RPMI7951 (cell line): ENCODE data around the gene SLC38A4. TPM values are rescaled to one million over a fixed set of nuclear protein-coding genes. Genes with fewer than 3 reads are reported as not detected.
A peak's percentile ranks its signal among the peaks of the same experiment; 100 is the strongest.

Experiments used
- DNase-seq: peaks from one replicate; pipeline ENCODE4 v3.0.0-alpha.2; 2012; ENCODE audit warnings: low read depth
- total RNA-seq: library from RNA; depleted of rRNA; stranded (reverse); fragments of >200 nt; shearing (Covaris generic); gene quantifications from 2 replicates; pipeline ENCODE4 v1.2.3, GENCODE V29; 2014

The SLC38A4 gene
- total RNA-seq, 1 experiment from 2014 or later: 0.12 TPM

GRCh38 chr12:46814143-46814542 lies 11.7 kb downstream of the SLC38A4 start:
- DNase-seq: no peak

GRCh38 chr12:46811185-46811584 lies 14.6 kb downstream of the SLC38A4 start:
- DNase-seq: no peak

DNA sequence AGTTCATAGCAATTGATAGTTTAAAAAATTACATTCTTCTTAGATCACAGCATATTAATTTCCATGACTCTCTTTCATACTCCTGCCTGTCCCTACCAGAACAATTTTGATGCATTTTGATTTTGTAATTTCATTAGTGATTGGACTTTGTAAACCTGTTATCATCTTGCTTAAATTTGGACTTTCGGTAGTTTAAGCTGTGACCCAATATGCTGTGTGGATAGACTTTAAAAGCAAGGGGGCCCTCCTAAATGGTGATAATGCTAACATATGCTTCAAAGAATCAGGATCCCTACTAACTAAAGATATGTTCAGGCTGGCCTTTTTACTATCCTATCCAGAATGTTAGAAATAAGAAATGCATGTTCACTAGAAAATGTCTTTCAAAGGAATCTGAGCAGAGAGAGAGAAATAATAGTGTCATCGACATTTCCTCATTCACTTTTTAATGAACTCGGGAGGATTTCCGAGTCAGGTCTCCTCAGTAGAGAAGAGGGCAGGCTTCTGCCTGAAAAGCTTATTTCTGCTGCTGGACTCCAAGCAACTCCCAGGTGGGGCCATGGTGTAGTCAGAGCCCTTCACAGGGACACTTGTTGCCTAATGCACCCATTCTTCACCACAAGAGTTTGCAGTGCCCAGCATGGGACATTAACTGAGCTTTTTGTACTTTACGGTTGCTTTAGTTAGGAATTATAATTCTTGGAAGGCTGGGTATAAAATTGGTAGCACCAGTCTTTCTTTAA lies 16.7 kb downstream of the SLC38A4 start:
- no peak for DNase-seq

- no peak for DNase-seq
Observed at GRCh38 chr12:46808317-46808716, 17.5 kb downstream of the SLC38A4 start.

DNA sequence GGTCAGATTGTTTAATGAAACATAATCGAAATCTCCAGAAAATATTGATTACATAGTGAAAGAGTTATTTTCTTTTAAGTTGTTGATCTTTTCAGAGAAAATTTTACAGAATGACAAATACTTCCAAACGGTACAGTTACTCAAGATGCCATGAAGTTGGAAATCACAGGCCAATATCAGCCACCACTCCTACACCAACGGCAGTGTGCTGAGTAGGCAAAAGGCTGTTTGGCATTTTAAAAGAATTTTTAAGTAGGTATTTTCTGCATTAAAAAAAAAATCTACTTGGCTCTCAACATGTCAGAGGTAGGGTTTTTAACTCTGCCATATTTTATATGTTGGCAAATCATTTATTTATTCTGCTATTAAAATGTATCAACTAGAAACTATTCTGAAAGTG lies 21.7 kb downstream of the SLC38A4 start:
- DNase-seq: no peak

DNA sequence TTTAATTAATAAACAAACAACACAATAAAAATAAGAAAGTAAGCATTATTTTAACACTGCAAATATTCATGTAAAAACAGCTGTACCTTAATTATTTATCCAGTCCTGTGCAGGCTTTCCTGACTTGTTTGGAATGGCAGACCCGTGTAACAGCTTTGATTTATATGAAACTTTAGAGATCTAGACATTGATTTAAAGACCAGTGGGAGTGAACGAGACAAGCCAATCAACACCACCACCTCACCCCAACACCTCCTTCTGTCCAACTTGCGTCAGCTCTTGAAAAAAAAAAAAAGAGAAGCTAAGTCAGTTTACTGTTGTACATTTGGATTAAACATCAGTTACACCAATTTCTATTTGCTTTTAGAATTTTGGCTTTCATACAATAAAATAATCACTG lies 22.3 kb downstream of the SLC38A4 start:
- no peak for DNase-seq

DNA sequence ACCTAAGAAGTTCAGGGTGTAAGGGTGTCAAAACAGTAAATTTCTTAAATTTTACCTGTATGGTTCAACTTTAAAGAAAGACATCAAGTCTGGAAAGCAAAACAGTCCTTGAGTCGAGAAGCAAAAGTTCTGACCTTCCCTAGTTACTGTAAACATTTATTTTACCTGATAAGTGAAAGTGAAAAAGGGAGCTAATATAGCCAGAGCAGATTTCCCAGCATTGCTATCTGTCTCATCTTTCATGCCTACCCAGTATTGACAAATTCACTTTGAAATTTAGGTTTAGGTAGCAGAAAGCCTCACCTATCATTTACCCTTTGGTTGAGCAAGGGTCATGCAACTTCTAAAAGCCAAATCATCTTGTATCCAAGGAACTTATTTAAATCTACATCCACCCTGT lies 24.5 kb downstream of the SLC38A4 start:
- DNase-seq: no peak

GRCh38 chr12:46800160-46800559 lies 25.6 kb downstream of the SLC38A4 start:
- DNase-seq: no peak

- DNase-seq: no peak
Observed at GRCh38 chr12:46798648-46799047, 27.1 kb downstream of the SLC38A4 start.

- DNase-seq: no peak
Observed at GRCh38 chr12:46798056-46798455, 27.7 kb downstream of the SLC38A4 start.

- DNase-seq: no peak
Observed at GRCh38 chr12:46795988-46796387, 29.8 kb downstream of the SLC38A4 start.

DNA sequence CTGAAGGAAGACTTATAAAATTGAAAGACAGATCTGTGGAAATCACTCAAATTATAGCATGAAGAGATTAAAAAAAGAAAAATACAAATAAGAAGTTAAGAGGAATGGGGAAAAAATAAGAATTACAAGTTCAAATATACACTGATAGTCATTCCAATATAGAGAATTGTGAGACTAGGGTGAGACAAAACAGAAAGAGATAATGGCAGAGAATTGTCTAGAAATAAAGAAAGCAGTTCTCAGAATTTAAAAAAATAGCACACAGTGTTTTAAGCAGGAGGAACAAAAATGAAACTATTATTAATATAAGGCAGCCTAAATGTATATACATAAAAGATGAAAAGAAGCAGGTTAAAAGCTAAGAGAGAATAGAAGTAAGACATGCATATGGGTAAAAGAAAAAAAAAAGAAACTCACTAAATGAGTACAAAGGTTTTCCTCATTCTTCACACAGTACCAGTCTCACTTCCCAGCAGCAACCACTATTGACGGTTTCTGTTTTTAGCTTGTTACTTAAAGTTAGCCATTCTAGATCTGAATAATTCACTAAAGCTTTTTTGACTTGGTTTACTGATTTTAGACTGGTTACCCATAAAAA lies 31.1 kb downstream of the SLC38A4 start:
- DNase-seq: no peak

GRCh38 chr12:46792925-46793324 lies 32.9 kb downstream of the SLC38A4 start:
- no peak for DNase-seq

DNA sequence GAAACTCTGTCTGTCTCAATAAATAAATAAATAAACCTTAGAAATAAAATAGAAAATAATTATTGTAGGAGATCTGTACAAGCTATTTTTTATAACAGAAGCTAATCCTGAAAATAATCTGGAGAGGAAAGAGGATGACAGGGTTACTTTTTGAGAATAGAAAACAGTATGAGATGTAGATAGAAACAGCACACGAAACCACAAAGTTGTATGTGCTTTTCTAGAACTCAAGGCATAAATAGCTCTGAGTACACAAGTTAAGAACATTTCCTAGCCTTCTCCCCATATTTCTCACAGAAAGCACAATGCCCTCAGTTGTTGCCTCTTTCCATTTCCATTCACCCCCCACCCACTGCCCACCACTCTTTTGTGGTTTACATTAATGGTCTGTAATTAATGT lies 35.7 kb downstream of the SLC38A4 start:
- DNase-seq: no peak

GRCh38 chr12:46788072-46788887 lies 37.5 kb downstream of the SLC38A4 start:
- DNase-seq: no peak

DNA sequence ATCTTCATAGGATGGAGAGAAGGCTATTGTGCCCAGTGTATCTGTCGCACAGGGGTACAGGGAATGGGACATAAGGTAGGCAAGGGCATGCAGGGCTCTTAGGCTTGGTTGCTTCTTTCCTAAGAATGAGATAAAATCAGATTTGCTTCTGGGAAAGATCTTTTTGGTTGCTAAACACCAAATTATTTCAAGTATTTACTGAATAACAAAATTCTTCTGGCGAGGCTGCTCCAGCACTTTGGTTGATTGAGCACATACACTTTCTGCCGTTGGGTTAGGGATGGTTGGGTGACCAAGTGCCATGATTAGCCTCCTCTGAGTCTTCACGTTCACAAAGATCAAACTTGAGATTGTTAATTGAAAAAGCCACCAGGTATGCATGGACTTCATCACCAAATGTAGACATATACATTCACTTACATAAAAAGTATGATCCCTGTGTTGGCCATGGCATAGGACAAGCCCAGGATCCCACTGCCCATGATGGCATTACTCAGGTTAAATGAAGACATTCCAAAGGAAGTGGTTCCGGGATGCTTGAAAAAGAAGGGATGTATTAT lies 38.2 kb downstream of the SLC38A4 start:
- DNase-seq: no peak

- DNase-seq: peak; percentile 1
Observed at GRCh38 chr12:46786774-46787173, 39.0 kb downstream of the SLC38A4 start.

DNA sequence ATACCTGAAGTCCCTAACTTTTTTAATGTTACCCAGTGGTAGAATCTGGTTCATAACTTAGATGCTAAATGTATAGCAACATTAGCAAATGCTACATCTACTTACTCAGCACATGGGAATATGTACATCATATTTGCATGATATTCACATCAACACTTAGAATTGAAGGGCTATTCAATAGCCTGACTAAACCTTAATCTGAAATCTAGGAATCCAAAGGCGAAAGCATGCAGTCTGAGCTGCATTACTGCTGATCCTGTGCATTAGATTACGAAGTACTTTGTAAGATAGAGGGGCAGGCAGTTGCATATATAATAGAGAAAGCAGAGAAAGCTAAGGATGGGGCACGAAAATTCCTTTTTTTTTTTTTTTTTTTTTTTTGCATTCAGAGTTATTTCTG lies 40.4 kb downstream of the SLC38A4 start:
- no peak for DNase-seq

DNA sequence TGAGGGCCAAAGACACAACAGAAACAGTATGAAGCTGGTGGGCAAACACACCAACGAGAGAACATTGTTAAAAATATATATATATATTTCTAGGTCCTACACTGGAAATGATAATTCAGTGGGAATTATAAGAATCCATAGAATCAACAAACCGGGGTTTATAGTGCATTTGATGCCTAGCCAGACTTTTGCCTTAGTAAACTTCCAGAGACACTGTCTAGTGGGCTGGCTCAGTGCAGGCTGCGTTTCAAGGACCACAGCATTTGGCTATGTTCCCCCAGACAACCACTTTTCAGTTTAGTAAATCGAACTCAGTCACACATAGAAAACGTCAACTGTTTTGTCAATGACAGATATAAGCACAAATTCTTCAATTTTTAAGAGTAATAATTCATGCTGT lies 41.9 kb downstream of the SLC38A4 start:
- DNase-seq: no peak

DNA sequence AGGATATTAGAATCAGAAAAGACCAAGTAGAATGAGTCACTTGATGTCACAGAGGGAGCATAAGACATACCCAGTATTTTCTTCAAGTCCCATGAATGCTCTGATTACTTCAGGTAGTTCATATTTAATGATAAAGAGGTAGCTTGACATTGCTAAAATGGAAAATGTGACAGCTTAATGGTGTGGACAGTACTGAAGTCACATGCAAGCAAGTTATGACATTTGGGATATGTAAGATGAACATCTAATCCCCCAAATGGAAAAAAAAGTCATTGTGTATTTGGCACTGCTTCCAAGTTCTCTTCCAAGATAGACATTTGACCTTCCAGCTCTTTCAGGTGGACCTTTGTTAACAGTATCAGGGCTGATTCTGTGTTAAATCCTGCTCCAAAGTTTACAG lies 45.9 kb downstream of the SLC38A4 start:
- DNase-seq: no peak

GRCh38 chr12:46779063-46779462 lies 46.7 kb downstream of the SLC38A4 start:
- DNase-seq: no peak

- DNase-seq: no peak
Observed at GRCh38 chr12:46778415-46778814, 47.4 kb downstream of the SLC38A4 start.

- DNase-seq: no peak
Observed at GRCh38 chr12:46777587-46777986, 48.2 kb downstream of the SLC38A4 start.
